ENCODE results near the gene KBTBD4. TPM values are rescaled to one million over a fixed set of nuclear protein-coding genes. Genes with fewer than 3 reads are reported as not detected.

KBTBD4 gene
- total RNA-seq, 1 experiment from 2014 or later: 12.3 TPM

- ChIA-PET POLR2A (interaction anchor here (0.6 kb wide), 1 partner anchor 136 kb away, joined by 3 read pairs; no protein-coding TSS in a partner anchor), CTCF (interaction anchor here (1.3 to 2.2 kb wide), 2 partner anchors 21 to 33 kb away, joined by 4 to 10 read pairs; no protein-coding TSS in a partner anchor)
- Mint-ChIP-seq H3K27me3 (ENCODE audit: low read depth) (no peaks in the 10 kb centered on the region), H3K4me1 (peaks cover 13% of the 10 kb centered on the region; the same call in 1 of the 2 replicates), H3K9me3 (no peaks in the 10 kb centered on the region), H3K36me3 (peaks cover 3% of the 10 kb centered on the region; the same call in 1 of the 2 replicates), H3K4me3 (no peak overlapping the region), H3K27ac (no peak overlapping the region)
- DNase-seq (ENCODE audit: low spot score) (no peak), ATAC-seq (no peak)
- TF ChIP-seq IRF2 (CRISPR knock-in tag; IDR thresholded peaks at IDR 0.05; ENCODE audit: borderline replicate concordance, low read depth) (no peak), TEAD1 (CRISPR knock-in tag; IDR thresholded peaks at IDR 0.05) (no peak), TP53 (CRISPR knock-in tag; IDR thresholded peaks at IDR 0.05) (no peak), TCF7 (CRISPR knock-in tag; IDR thresholded peaks at IDR 0.05; ENCODE audit: low read depth) (no peak), PRRX2 (CRISPR knock-in tag; IDR thresholded peaks at IDR 0.05) (no peak), ZNF281 (CRISPR knock-in tag; IDR thresholded peaks at IDR 0.05) (no peak), CBFB (CRISPR knock-in tag; IDR thresholded peaks at IDR 0.05; ENCODE audit: low read depth) (no peak), ERG (CRISPR knock-in tag; IDR thresholded peaks at IDR 0.05) (no peak), ETV6 (CRISPR knock-in tag; IDR thresholded peaks at IDR 0.05) (no peak), SP1 (CRISPR knock-in tag; conservative IDR thresholded peaks at IDR 0.05) (no peak), ZNF263 (CRISPR knock-in tag; IDR thresholded peaks at IDR 0.05; ENCODE audit: low read depth) (no peak), GRHL2 (CRISPR knock-in tag; IDR thresholded peaks at IDR 0.05; ENCODE audit: insufficient replicate concordance, severe bottlenecking) (no peak), FOXP1 (CRISPR knock-in tag; IDR thresholded peaks at IDR 0.05; ENCODE audit: borderline replicate concordance) (no peak), NFATC4 (CRISPR knock-in tag; IDR thresholded peaks at IDR 0.05) (no peak)
- TF ChIP-seq, protein P1, sequence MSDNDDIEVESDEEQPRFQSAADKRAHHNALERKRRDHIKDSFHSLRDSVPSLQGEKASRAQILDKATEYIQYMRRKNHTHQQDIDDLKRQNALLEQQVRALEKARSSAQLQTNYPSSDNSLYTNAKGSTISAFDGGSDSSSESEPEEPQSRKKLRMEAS (CRISPR knock-in tag; IDR thresholded peaks at IDR 0.05): no peak
- TF ChIP-seq, protein P2, sequence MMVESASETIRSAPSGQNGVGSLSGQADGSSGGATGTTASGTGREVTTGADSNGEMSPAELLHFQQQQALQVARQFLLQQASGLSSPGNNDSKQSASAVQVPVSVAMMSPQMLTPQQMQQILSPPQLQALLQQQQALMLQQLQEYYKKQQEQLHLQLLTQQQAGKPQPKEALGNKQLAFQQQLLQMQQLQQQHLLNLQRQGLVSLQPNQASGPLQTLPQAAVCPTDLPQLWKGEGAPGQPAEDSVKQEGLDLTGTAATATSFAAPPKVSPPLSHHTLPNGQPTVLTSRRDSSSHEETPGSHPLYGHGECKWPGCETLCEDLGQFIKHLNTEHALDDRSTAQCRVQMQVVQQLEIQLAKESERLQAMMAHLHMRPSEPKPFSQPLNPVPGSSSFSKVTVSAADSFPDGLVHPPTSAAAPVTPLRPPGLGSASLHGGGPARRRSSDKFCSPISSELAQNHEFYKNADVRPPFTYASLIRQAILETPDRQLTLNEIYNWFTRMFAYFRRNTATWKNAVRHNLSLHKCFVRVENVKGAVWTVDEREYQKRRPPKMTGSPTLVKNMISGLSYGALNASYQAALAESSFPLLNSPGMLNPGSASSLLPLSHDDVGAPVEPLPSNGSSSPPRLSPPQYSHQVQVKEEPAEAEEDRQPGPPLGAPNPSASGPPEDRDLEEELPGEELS (CRISPR knock-in tag; IDR thresholded peaks at IDR 0.05): no peak
- TF ChIP-seq, protein P3, sequence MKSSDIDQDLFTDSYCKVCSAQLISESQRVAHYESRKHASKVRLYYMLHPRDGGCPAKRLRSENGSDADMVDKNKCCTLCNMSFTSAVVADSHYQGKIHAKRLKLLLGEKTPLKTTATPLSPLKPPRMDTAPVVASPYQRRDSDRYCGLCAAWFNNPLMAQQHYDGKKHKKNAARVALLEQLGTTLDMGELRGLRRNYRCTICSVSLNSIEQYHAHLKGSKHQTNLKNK (CRISPR knock-in tag; IDR thresholded peaks at IDR 0.05): no peak
- TF ChIP-seq, protein P4, sequence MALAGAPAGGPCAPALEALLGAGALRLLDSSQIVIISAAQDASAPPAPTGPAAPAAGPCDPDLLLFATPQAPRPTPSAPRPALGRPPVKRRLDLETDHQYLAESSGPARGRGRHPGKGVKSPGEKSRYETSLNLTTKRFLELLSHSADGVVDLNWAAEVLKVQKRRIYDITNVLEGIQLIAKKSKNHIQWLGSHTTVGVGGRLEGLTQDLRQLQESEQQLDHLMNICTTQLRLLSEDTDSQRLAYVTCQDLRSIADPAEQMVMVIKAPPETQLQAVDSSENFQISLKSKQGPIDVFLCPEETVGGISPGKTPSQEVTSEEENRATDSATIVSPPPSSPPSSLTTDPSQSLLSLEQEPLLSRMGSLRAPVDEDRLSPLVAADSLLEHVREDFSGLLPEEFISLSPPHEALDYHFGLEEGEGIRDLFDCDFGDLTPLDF (CRISPR knock-in tag; IDR thresholded peaks at IDR 0.05): no peak
Measured at GRCh38 chr11:47532597-47533213, 46.1 kb downstream of the KBTBD4 start.

Measured in WTC11 (cell line).